HG03457 (cell line): Measurements from ENCODE around the gene SLC6A6.

ENCODE experiments used
- ATAC-seq: cut with Tn5 transposase; IDR thresholded peaks from one replicate; pipeline ENCODE4 v1.9.1; 2021; ENCODE audit warnings: moderate number of reproducible peaks; ENCODE audit not compliant: unreplicated experiment

Gene SLC6A6

GRCh38 chr3:14402304-14402811 is at the start of gene SLC6A6:
Gene SLC6A6, plus strand, starts transcription at chr3:14402606. Its CDS starts 41,029 bp downstream, at chr3:14443635.
- peak; percentile 61 for ATAC-seq

GRCh38 chr3:14353502-14353901 is 48.9 kb upstream of the SLC6A6 start:
- no peak for ATAC-seq

- ATAC-seq = no peak
These were observed 44.9 kb upstream of the SLC6A6 start for GRCh38 chr3:14357463-14357862.

GRCh38 chr3:14358426-14359211 is 43.8 kb upstream of the SLC6A6 start:
- ATAC-seq = no peak

- no peak for ATAC-seq
These were observed 43.1 kb upstream of the SLC6A6 start for GRCh38 chr3:14359348-14359747.

GRCh38 chr3:14360123-14360881 is 42.1 kb upstream of the SLC6A6 start:
- no peak for ATAC-seq

- no peak for ATAC-seq
These were observed 41.2 kb upstream of the SLC6A6 start for GRCh38 chr3:14361068-14361677.

GRCh38 chr3:14362890-14363289 is 39.5 kb upstream of the SLC6A6 start:
- ATAC-seq = no peak

GRCh38 chr3:14363379-14363778 is 39.0 kb upstream of the SLC6A6 start:
- ATAC-seq = no peak

GRCh38 chr3:14363991-14364390 is 38.4 kb upstream of the SLC6A6 start:
- ATAC-seq = no peak

- no peak for ATAC-seq
These were observed 37.7 kb upstream of the SLC6A6 start for GRCh38 chr3:14364580-14365292.

GRCh38 chr3:14366248-14366647 is 36.2 kb upstream of the SLC6A6 start:
- no peak for ATAC-seq

GRCh38 chr3:14366915-14367823 is 35.2 kb upstream of the SLC6A6 start:
- ATAC-seq = no peak

- no peak for ATAC-seq
These were observed 34.3 kb upstream of the SLC6A6 start for GRCh38 chr3:14368146-14368545.

- no peak for ATAC-seq
These were observed 33.5 kb upstream of the SLC6A6 start for GRCh38 chr3:14368885-14369284.

- no peak for ATAC-seq
These were observed 32.4 kb upstream of the SLC6A6 start for GRCh38 chr3:14369675-14370669.

- ATAC-seq = no peak
These were observed 31.5 kb upstream of the SLC6A6 start for GRCh38 chr3:14370720-14371572.
